Right lung (tissue), 10 donors: Measurements from ENCODE around the gene ELAVL1. TPM values are rescaled to one million over a fixed set of nuclear protein-coding genes. Genes with fewer than 3 reads are reported as not detected.
"Not testable (repeated sequence)": the region's sequence is repeated elsewhere in the genome, so short reads cannot be mapped to it uniquely, and the experiment has no call there.

Experiments used
- DNase-seq, 2 donors: peaks; one replicate each; pipeline ENCODE4 v3.0.0-alpha.2; 2013
- long read RNA-seq, 8 donors: transcript quantifications; one replicate each; lab custom pipeline, GENCODE V29; 2026
- polyA plus RNA-seq, 5 donors: library from polyadenylated mRNA; unstranded; fragments of 120-200 nt; gene quantifications; one replicate each; pipeline versions ENCODE4 v1.2.1 to v1.2.3, GENCODE V29; 2013; ENCODE audit warnings: inconsistent platforms in 1 of 5, low replicate concordance in 1 of 5; ENCODE audit not compliant: insufficient read length in 5 of 5, insufficient read depth in 1 of 5

Gene ELAVL1
- polyA plus RNA-seq: 10 to 100 TPM; 61.2 to 70.9 (median 66.1) TPM
- long read RNA-seq, donor 1, full-length matches to known transcripts: 41 of 47 reads
- long read RNA-seq, donor 1, partial matches to known transcripts: 6 of 47 reads
- long read RNA-seq, donor 1, other reads (novel, unspliced or antisense): 0 of 47 reads
- long read RNA-seq, donor 2, full-length matches to known transcripts: 26 of 26 reads
- long read RNA-seq, donor 2, partial matches to known transcripts: 0 of 26 reads
- long read RNA-seq, donor 2, other reads (novel, unspliced or antisense): 0 of 26 reads
- long read RNA-seq, donor 3, full-length matches to known transcripts: 18 of 31 reads
- long read RNA-seq, donor 3, partial matches to known transcripts: 13 of 31 reads
- long read RNA-seq, donor 3, other reads (novel, unspliced or antisense): 0 of 31 reads
- long read RNA-seq, donor 4, full-length matches to known transcripts: 23 of 23 reads
- long read RNA-seq, donor 4, partial matches to known transcripts: 0 of 23 reads
- long read RNA-seq, donor 4, other reads (novel, unspliced or antisense): 0 of 23 reads
- long read RNA-seq, donor 5, full-length matches to known transcripts: 35 of 43 reads
- long read RNA-seq, donor 5, partial matches to known transcripts: 8 of 43 reads
- long read RNA-seq, donor 5, other reads (novel, unspliced or antisense): 0 of 43 reads
- long read RNA-seq, donor 6, full-length matches to known transcripts: 38 of 38 reads
- long read RNA-seq, donor 6, partial matches to known transcripts: 0 of 38 reads
- long read RNA-seq, donor 6, other reads (novel, unspliced or antisense): 0 of 38 reads
- long read RNA-seq, donor 7, full-length matches to known transcripts: 48 of 48 reads
- long read RNA-seq, donor 7, partial matches to known transcripts: 0 of 48 reads
- long read RNA-seq, donor 7, other reads (novel, unspliced or antisense): 0 of 48 reads
- long read RNA-seq, donor 8, full-length matches to known transcripts: 15 of 15 reads
- long read RNA-seq, donor 8, partial matches to known transcripts: 0 of 15 reads
- long read RNA-seq, donor 8, other reads (novel, unspliced or antisense): 0 of 15 reads

- DNase-seq: peak; percentile 87 to 88
These were observed at the start of gene ELAVL1 for GRCh38 chr19:8005534-8006256. TSS of gene ELAVL1 (minus strand) at chr19:8005641. CDS start at chr19:7991815, 13,826 bp downstream.

GRCh38 chr19:8054169-8054568 is 48.7 kb upstream of the ELAVL1 start:
- DNase-seq: no peak

GRCh38 chr19:8052464-8052859 is 47.0 kb upstream of the ELAVL1 start, which contains the start of gene CCL25:
TSS of gene CCL25 (plus strand) at chr19:8052760. CDS start at chr19:8053050, 290 bp downstream.
- no peak for DNase-seq

DNA sequence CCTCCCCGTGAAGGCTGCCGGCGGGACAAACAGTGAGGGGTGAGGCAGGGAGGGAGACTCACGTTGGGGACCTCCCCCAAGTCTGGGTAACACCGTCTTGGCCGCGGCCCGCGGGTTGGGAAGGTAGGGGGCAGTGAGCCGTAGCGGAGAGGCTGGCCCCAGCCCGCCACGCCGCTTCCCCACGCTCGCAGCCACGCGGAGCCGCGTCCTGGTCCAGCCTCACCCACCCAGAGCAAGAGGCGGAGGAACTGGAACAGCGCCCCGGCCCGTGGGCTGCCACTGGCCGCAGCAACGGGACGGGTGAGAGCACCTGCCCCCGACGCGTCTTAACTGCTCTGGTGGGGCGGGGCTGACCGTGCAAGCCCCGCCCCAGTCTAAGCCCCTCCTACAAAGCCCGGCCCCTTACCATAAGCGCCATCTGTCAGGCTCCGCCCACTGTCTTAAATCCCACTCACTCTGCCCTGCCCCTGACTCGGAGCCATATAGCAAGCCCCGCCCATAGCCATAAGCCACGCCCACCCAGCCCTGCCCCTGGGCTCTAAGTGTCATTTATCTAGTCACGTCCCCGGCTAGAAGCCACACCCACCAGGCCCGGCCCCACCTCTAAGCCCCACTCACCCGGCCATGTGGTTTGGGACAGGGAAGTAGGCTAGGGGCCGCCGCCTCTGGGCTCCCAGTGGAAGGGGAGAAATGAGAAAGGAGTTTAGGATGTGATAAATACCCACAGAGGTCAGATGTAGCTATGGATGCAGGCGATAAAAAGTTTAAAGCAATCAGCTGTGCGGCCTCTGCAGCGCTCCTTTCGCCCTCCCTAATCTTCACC is 45.0 kb upstream of the ELAVL1 start:
- DNase-seq: peak; percentile 40 to 59

GRCh38 chr19:8046569-8047165 is 41.2 kb upstream of the ELAVL1 start:
- DNase-seq: no peak

DNA sequence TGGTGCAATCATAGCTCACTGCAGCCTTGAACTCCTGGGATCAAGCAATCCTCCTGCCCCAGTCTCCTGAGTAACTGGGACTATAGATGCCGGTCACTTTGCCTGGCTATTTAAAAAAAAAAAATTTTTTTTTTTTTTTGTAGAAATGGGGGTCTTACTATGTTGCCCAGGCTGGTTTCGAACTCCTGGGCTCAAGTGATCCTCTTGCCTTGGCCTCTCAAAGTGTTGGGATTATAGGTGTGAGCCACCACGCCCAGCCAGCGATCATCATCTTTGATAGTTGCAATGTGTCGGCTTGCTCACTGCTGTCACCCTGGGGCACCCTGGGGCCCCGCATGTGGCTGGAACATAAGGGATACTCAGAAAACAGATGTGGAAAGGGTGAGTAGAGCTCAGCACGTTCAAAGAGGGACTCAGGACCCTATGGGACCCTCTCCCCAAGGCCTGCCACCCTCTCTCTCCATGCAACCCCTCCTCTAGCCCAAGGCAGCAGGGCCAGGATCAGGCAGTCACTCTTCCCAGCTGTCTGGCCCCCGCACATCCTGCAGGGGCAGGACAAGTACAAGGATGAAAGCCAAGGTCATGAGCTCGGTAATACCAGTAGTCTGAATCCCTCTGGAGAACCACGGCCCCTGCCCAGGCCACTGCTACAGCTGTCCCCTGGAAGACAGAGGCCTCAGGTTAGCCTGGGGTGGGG is 40.6 kb upstream of the ELAVL1 start:
- no peak for DNase-seq

DNA sequence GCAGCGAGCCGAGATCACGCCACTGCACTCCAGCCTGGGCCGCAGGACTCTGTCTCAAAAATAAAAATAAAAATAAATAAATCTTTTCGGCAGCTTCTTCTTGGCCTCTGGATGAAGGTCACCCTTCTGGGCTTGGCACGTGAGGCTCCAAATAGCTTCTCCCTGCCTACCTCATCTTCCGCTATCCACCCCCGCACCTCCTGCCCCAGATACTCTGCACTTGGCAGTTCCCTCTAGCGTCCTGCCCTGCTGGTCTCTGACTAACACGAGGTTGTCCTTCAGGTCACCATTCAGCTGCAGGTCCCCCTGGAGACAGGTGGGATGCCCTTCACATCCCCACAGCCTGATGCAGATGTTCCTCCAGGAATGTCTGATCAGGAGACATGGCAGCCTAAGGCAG is 38.6 kb upstream of the ELAVL1 start:
- no peak for DNase-seq

DNA sequence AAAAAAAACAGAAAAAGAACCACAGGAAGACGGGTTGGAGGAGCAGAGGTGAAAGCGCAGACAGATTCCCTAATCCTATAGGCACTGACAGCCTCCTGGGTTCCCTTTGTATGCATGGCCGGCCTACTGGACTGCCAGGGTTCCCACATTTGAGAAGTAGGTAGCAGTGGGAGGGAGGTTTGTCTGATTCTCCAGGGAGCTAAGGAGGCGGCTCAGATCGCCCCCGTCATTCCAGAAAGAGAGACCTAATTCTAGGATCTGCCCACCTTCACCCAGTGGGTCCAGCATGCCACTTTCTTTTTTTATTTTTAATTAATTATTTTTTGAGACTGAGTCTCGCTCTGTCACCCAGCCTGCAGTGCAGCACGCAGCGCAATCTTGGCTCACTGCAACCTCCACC is 37.5 kb upstream of the ELAVL1 start:
- no peak for DNase-seq

DNA sequence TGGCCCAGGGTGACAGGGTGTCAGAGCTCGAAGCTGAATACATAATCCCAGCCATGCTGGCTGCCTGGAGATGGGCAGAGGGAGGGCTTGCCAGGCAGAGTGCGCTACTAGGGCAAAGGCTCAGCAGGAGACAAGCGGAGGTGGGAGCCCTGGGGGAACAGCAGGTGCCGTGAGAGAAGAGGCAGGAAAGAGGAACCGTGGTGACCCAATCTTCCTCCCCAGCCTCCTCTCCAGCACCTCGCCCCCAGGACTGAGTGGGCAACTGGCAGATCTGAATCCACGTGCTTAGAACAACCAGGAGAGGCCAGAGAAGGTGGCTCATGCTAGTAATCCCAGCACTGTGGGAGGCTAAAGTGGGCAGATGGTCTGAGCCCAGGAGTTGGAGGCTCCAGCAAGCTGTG is 36.1 kb upstream of the ELAVL1 start:
- no peak for DNase-seq

- no peak for DNase-seq
These were observed 33.8 kb upstream of the ELAVL1 start for GRCh38 chr19:8039231-8039630.

GRCh38 chr19:8038815-8039214 is 33.4 kb upstream of the ELAVL1 start:
- no peak for DNase-seq

DNA sequence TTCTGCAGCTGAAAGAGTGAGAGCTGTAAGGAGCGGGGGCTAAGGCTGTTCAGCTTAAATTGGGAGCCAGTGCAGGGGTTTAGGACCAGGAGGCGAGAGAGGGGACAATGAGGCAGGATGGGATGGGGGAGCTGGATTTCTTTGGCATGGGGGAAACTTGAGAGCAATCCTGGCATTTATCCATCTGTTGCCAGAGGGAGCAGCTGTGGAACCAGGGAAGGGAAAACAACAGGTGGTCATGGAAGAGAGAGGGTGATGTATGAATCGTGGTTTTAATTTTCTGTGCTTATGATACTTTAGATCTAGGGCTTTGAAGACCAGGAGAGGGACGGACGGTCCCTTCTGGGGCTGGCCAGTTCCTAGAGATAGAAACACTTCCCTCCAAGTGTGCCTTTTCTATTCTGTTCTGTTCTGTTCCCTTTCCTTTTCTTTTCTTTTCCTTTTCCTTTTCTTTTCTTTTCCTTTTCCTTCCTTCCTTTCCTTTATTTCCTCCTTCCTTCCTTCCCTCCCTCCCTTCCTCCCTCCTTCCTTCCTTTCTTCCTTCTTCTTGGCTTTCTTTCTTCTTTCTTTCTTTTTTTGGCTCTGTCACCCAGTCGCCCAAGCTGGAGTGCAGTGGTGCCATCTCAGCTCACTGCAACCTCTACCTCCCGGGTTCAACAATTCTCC is 31.1 kb upstream of the ELAVL1 start:
- DNase-seq: no peak

- DNase-seq: no peak
These were observed 28.7 kb upstream of the ELAVL1 start for GRCh38 chr19:8034178-8034525.

GRCh38 chr19:8033287-8034177 is 28.1 kb upstream of the ELAVL1 start:
- DNase-seq: not testable (repeated sequence)

DNA sequence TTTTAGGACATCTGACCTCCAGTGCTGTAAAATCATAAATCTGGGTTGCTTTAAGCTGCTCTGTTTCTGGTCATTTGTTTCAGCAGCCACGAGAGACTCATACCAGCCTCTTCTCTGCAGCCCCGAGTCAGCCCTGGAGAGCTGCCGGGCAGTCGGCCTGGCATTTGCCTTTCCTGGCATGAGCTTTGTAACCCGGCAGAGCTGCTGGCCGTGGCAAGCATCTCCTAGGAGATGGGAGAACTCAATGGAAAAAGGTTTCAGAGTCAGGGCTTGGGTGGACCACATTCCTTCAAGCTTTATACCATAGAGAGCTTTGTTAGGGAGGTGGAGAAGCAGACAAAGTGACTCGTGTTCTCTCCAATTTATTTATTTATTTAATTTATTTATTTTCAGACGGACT is 25.5 kb upstream of the ELAVL1 start:
- no peak for DNase-seq

- DNase-seq: no peak
These were observed 23.6 kb upstream of the ELAVL1 start for GRCh38 chr19:8028951-8029491.

DNA sequence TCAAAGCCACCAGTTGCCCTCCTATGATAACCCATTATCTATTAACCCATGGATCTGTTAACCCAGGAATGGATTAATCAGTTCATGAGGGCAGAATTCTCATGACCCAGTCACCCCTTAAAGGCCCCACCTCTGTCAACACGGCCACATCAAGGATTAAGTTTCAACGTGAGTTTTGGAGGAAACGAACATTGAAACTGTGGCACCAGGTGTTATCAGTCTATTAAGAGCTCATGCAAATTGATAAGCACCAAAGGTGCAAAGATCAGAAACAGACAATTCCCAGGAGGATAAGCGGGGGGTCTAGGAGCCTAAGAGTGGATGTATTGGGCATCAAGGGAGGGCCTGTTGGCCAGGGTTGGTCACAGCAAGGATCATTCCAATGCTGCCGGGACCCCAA is 19.9 kb upstream of the ELAVL1 start:
- no peak for DNase-seq

- DNase-seq: not testable (repeated sequence)
These were observed 18.8 kb upstream of the ELAVL1 start for GRCh38 chr19:8024256-8024655.
